ENCODE data around the gene MOB1B.
"Not testable (repeated sequence)": the region's sequence is repeated elsewhere in the genome, so short reads cannot be mapped to it uniquely, and the experiment has no call there.

Gene MOB1B

GRCh38 chr4:70997546-70997945 is 95.4 kb downstream of the MOB1B start:
- POLR2A ChIA-PET (ENCODE audit: low non-redundant PET): no interaction called here
- CTCF ChIA-PET: no interaction called here
- H3K27ac ChIP-seq: no peak overlapping the region
- TF ChIP-seq CTCF (conservative IDR thresholded peaks at IDR 0.05; ENCODE audit: low read depth): no peak
- no peak for DNase-seq (ENCODE audit: low spot score)

- DNase-seq (ENCODE audit: low spot score): not testable (repeated sequence)
Observed at GRCh38 chr4:70999639-71000038, 97.5 kb downstream of the MOB1B start.

GRCh38 chr4:71001363-71001762 is 99.2 kb downstream of the MOB1B start:
- CTCF ChIA-PET: interaction anchor here (0.6 kb wide), 1 partner anchor 350 kb away, joined by 4 read pairs; no protein-coding TSS in a partner anchor
- POLR2A ChIA-PET (ENCODE audit: low non-redundant PET); DNase-seq (ENCODE audit: low spot score); H3K27ac ChIP-seq: not testable (repeated sequence)

More at GRCh38 chr4:70999639-71000038, 97.5 kb downstream of the MOB1B start:
- POLR2A ChIA-PET (ENCODE audit: low non-redundant PET); H3K27ac ChIP-seq: not testable (repeated sequence)
- CTCF ChIA-PET: interaction anchor here (0.7 kb wide), 1 partner anchor 75 kb away, joined by 4 read pairs; no protein-coding TSS in a partner anchor

- no peak for TF ChIP-seq CTCF (conservative IDR thresholded peaks at IDR 0.05; ENCODE audit: low read depth)
- ChIA-PET POLR2A (ENCODE audit: low non-redundant PET) (no interaction called here), CTCF (interaction anchor here (0.5 kb wide), 1 partner anchor 151 kb away, joined by 3 read pairs; no protein-coding TSS in a partner anchor)
- no peak overlapping the region for H3K27ac ChIP-seq
- DNase-seq (ENCODE audit: low spot score): no peak
Observed at GRCh38 chr4:71004281-71004851, 102.2 kb downstream of the MOB1B start.

GRCh38 chr4:71005025-71005424 is 102.9 kb downstream of the MOB1B start:
- POLR2A ChIA-PET (ENCODE audit: low non-redundant PET); H3K27ac ChIP-seq; CTCF ChIA-PET; DNase-seq (ENCODE audit: low spot score): not testable (repeated sequence)

GRCh38 chr4:71006203-71006907 is 104.2 kb downstream of the MOB1B start:
- H3K27ac ChIP-seq: no peak overlapping the region
- POLR2A ChIA-PET (ENCODE audit: low non-redundant PET): no interaction called here
- CTCF ChIA-PET: interaction anchor here (0.6 kb wide), 1 partner anchor 302 kb away, joined by 5 read pairs; no protein-coding TSS in a partner anchor
- no peak for DNase-seq (ENCODE audit: low spot score)
- TF ChIP-seq CTCF (conservative IDR thresholded peaks at IDR 0.05; ENCODE audit: low read depth): no peak

- no peak overlapping the region for H3K27ac ChIP-seq
- no peak for TF ChIP-seq CTCF (conservative IDR thresholded peaks at IDR 0.05; ENCODE audit: low read depth)
- ChIA-PET CTCF (interaction anchor here (1.6 kb wide), 1 partner anchor 321 kb away, joined by 5 read pairs; no protein-coding TSS in a partner anchor), POLR2A (ENCODE audit: low non-redundant PET) (no interaction called here)
- no peak for DNase-seq (ENCODE audit: low spot score)
Observed at GRCh38 chr4:71008196-71008595, 106.0 kb downstream of the MOB1B start.

- no peak for DNase-seq (ENCODE audit: low spot score)
- CTCF ChIA-PET: interaction anchor here (1.6 kb wide), 1 partner anchor 322 kb away, joined by 5 read pairs; no protein-coding TSS in a partner anchor
- POLR2A ChIA-PET (ENCODE audit: low non-redundant PET): no interaction called here
- TF ChIP-seq CTCF (conservative IDR thresholded peaks at IDR 0.05; ENCODE audit: low read depth): no peak
- no peak overlapping the region for H3K27ac ChIP-seq
Observed at GRCh38 chr4:71009086-71009485, 106.9 kb downstream of the MOB1B start.

All from RWPE1 (cell line).